ENCODE measurements around the gene MAGOH. TPM values are rescaled to one million over a fixed set of nuclear protein-coding genes. Genes with fewer than 3 reads are reported as not detected.
A peak's percentile ranks its signal among the peaks of the same experiment; 100 is the strongest.

Gene MAGOH
- total and polyA plus RNA-seq, 2 experiments from 2014 or later = 21.9 to 34.3 TPM

GRCh38 chr1:53257454-53258081, 19.2 kb upstream of the MAGOH start:
- Histone ChIP-seq H3K9me3 (ENCODE audit: low read depth) (no peaks in the 10 kb centered on the region), H3K79me2 (ENCODE audit: insufficient read depth) (no peaks in the 10 kb centered on the region), H2AFZ (no peak overlapping the region), H3K4me1 (ENCODE audit: insufficient read depth) (peaks cover 16% of the 10 kb centered on the region; the same call in 1 of the 2 replicates), H3F3A (ENCODE audit: insufficient read depth) (peaks cover 5% of the 10 kb centered on the region; the same call in 1 of the 2 replicates), H3K4me3 (no peak overlapping the region), H4K20me1 (ENCODE audit: insufficient read depth) (no peaks in the 10 kb centered on the region), H3K36me3 (ENCODE audit: low read depth) (no peaks in the 10 kb centered on the region), H3K27ac (no peak overlapping the region), H3K9me2 (ENCODE audit: insufficient read depth) (no peaks in the 10 kb centered on the region), H3K9ac (no peak overlapping the region), H3K27me3 (replicated peaks; ENCODE audit: insufficient read depth) (no peaks in the 10 kb centered on the region), H3K4me2 (ENCODE audit: unreplicated experiment) (no peak overlapping the region)
- peak; percentile 40 for DNase-seq
- in situ Hi-C loops (cut with MboI) = no loop called here
- WGBS, 2 experiments (ENCODE audit: low coverage in 1 of 2, low lambda C conversion rate in 2 of 2, missing lambda C conversion rate in 2 of 2) = 93 to 95% methylated on average over 5 of the region's 5 CpGs
- TF ChIP-seq EZH2 (IDR thresholded peaks at IDR 0.05; ENCODE audit: insufficient read depth, poor library complexity, severe bottlenecking) (no peak), EZH2phosphoT487 (IDR thresholded peaks at IDR 0.05; ENCODE audit: insufficient read depth, low read depth) (no peak)

GRCh38 chr1:53256511-53257453, 18.5 kb upstream of the MAGOH start:
- no peak for TF ChIP-seq EZH2 (IDR thresholded peaks at IDR 0.05; ENCODE audit: insufficient read depth, poor library complexity, severe bottlenecking)
- TF ChIP-seq EZH2phosphoT487 (IDR thresholded peaks at IDR 0.05; ENCODE audit: insufficient read depth, low read depth) = no peak
- no peak overlapping the region for H3K27ac ChIP-seq

GRCh38 chr1:53255031-53255430, 16.7 kb upstream of the MAGOH start:
- Histone ChIP-seq H3K9ac (no peak overlapping the region), H3F3A (ENCODE audit: insufficient read depth) (peaks cover 5% of the 10 kb centered on the region; the same call in 1 of the 2 replicates), H3K9me2 (ENCODE audit: insufficient read depth) (no peaks in the 10 kb centered on the region), H3K36me3 (ENCODE audit: low read depth) (no peaks in the 10 kb centered on the region), H3K4me2 (ENCODE audit: unreplicated experiment) (no peak overlapping the region), H3K27ac (no peak overlapping the region), H3K4me1 (ENCODE audit: insufficient read depth) (peaks cover 16% of the 10 kb centered on the region; the same call in 1 of the 2 replicates), H3K79me2 (ENCODE audit: insufficient read depth) (no peaks in the 10 kb centered on the region), H4K20me1 (ENCODE audit: insufficient read depth) (no peaks in the 10 kb centered on the region), H3K27me3 (replicated peaks; ENCODE audit: insufficient read depth) (no peaks in the 10 kb centered on the region), H3K4me3 (no peak overlapping the region), H3K9me3 (ENCODE audit: low read depth) (no peaks in the 10 kb centered on the region), H2AFZ (no peak overlapping the region)
- TF ChIP-seq EZH2phosphoT487 (IDR thresholded peaks at IDR 0.05; ENCODE audit: insufficient read depth, low read depth) (no peak), EZH2 (IDR thresholded peaks at IDR 0.05; ENCODE audit: insufficient read depth, poor library complexity, severe bottlenecking) (no peak)
- DNase-seq = peak; percentile 29
- in situ Hi-C loops (cut with MboI) = no loop called here
- WGBS, 2 experiments (ENCODE audit: low coverage in 1 of 2, low lambda C conversion rate in 2 of 2, missing lambda C conversion rate in 2 of 2) = 98 to 99% methylated on average over 4 of the region's 4 CpGs

More at GRCh38 chr1:53256511-53257453, 18.5 kb upstream of the MAGOH start:
- H3K27me3 ChIP-seq (replicated peaks; ENCODE audit: insufficient read depth) = no peaks in the 10 kb centered on the region
- peaks cover 5% of the 10 kb centered on the region; the same call in 1 of the 2 replicates for H3F3A ChIP-seq (ENCODE audit: insufficient read depth)
- no peak overlapping the region for H3K9ac ChIP-seq
- no peak for DNase-seq
- no peaks in the 10 kb centered on the region for H3K9me3 ChIP-seq (ENCODE audit: low read depth)
- H2AFZ ChIP-seq = no peak overlapping the region
- H3K36me3 ChIP-seq (ENCODE audit: low read depth) = no peaks in the 10 kb centered on the region
- in situ Hi-C loops (cut with MboI) = no loop called here
- H3K4me1 ChIP-seq (ENCODE audit: insufficient read depth) = peaks cover 16% of the 10 kb centered on the region; the same call in 1 of the 2 replicates
- H4K20me1 ChIP-seq (ENCODE audit: insufficient read depth) = no peaks in the 10 kb centered on the region
- H3K79me2 ChIP-seq (ENCODE audit: insufficient read depth) = no peaks in the 10 kb centered on the region
- 95 to 97% methylated on average over 11 of the region's 11 CpGs for WGBS, 2 experiments (ENCODE audit: low coverage in 1 of 2, low lambda C conversion rate in 2 of 2, missing lambda C conversion rate in 2 of 2)
- H3K4me3 ChIP-seq = no peak overlapping the region
- no peak overlapping the region for H3K4me2 ChIP-seq (ENCODE audit: unreplicated experiment)
- H3K9me2 ChIP-seq (ENCODE audit: insufficient read depth) = no peaks in the 10 kb centered on the region

GRCh38 chr1:53254011-53254640, 15.8 kb upstream of the MAGOH start:
- Histone ChIP-seq H3K9ac (no peak overlapping the region), H3K27ac (peak overlapping the region; percentile 26; the same call in 1 of the 2 replicates), H4K20me1 (ENCODE audit: insufficient read depth) (no peaks in the 10 kb centered on the region), H3K4me3 (no peak overlapping the region), H3K36me3 (ENCODE audit: low read depth) (no peaks in the 10 kb centered on the region), H3K79me2 (ENCODE audit: insufficient read depth) (no peaks in the 10 kb centered on the region), H3K27me3 (replicated peaks; ENCODE audit: insufficient read depth) (no peaks in the 10 kb centered on the region), H3K4me2 (ENCODE audit: unreplicated experiment) (no peak overlapping the region), H3F3A (ENCODE audit: insufficient read depth) (peaks cover 5% of the 10 kb centered on the region; the same call in 1 of the 2 replicates), H2AFZ (peak overlapping the region; percentile 33), H3K9me3 (ENCODE audit: low read depth) (no peaks in the 10 kb centered on the region), H3K4me1 (ENCODE audit: insufficient read depth) (peaks cover 16% of the 10 kb centered on the region; the same call in 1 of the 2 replicates), H3K9me2 (ENCODE audit: insufficient read depth) (no peaks in the 10 kb centered on the region)
- peak; percentile 32 for DNase-seq
- TF ChIP-seq EZH2phosphoT487 (IDR thresholded peaks at IDR 0.05; ENCODE audit: insufficient read depth, low read depth) = no peak
- TF ChIP-seq EZH2 (IDR thresholded peaks at IDR 0.05; ENCODE audit: insufficient read depth, poor library complexity, severe bottlenecking) = no peak
- 91 to 93% methylated on average over 4 of the region's 4 CpGs for WGBS, 2 experiments (ENCODE audit: low coverage in 1 of 2, low lambda C conversion rate in 2 of 2, missing lambda C conversion rate in 2 of 2)
- in situ Hi-C loops (cut with MboI) = no loop called here

All from GM23248 (cell line).